ENCODE measurements around the gene RFC5.

The RFC5 gene

GRCh38 chr12:118034429-118035189, 18.1 kb downstream of the RFC5 start:
- TF ChIP-seq, protein P1, sequence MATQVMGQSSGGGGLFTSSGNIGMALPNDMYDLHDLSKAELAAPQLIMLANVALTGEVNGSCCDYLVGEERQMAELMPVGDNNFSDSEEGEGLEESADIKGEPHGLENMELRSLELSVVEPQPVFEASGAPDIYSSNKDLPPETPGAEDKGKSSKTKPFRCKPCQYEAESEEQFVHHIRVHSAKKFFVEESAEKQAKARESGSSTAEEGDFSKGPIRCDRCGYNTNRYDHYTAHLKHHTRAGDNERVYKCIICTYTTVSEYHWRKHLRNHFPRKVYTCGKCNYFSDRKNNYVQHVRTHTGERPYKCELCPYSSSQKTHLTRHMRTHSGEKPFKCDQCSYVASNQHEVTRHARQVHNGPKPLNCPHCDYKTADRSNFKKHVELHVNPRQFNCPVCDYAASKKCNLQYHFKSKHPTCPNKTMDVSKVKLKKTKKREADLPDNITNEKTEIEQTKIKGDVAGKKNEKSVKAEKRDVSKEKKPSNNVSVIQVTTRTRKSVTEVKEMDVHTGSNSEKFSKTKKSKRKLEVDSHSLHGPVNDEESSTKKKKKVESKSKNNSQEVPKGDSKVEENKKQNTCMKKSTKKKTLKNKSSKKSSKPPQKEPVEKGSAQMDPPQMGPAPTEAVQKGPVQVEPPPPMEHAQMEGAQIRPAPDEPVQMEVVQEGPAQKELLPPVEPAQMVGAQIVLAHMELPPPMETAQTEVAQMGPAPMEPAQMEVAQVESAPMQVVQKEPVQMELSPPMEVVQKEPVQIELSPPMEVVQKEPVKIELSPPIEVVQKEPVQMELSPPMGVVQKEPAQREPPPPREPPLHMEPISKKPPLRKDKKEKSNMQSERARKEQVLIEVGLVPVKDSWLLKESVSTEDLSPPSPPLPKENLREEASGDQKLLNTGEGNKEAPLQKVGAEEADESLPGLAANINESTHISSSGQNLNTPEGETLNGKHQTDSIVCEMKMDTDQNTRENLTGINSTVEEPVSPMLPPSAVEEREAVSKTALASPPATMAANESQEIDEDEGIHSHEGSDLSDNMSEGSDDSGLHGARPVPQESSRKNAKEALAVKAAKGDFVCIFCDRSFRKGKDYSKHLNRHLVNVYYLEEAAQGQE (IDR thresholded peaks at IDR 0.05; ENCODE audit: insufficient read depth in 1 of 2, low read depth in 2 of 2, low read length in 2 of 2): no peak
- no peak for TF ChIP-seq POLR2AphosphoS5 (IDR thresholded peaks at IDR 0.05; ENCODE audit: low read depth, low read length)
- no peak for TF ChIP-seq SIN3A (IDR thresholded peaks at IDR 0.05; ENCODE audit: borderline replicate concordance, insufficient read depth, low read length)

DNA sequence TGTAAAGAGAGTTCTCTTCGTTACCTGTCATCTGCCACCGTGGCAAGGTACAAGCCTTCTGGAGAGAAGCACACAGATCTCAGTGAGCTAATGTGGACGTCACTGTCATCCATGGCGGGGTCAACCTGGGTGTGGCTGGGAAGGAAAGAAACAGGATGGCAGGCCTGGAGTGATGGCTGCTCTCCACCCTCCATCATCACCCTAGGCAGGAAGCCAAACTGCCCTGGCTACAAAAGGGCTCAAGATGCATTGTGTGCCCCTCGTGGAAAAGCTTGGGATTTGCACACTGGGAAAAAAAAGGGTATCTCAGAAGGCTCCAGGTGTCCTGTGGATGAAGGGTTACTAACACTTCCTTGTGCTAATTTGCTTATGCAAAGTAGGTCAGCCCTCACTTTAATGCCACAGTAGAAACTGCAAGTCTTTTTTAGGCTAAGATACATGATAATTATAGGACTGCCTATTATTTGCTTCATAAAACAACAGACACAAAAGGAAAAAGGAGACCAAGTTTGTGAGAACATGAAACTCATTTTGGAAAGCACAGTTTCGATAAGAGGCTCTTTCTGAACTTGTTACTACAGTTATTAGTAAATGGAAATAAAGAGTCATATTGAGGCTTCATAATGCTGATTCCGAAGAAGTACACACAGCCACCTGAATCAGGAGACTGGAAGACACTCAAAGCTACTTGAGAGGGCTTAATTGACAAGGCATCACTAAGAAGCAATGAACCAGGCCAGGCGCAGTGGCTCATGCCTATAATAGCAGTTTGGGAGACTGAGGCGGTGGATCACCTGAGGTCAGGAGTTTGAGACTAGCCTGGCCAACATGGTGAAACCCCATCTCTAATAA, 18.9 kb downstream of the RFC5 start:
- TF ChIP-seq TAF1 (IDR thresholded peaks at IDR 0.05; ENCODE audit: borderline replicate concordance, insufficient read depth, low read length): no peak
- TF ChIP-seq, protein P1 (IDR thresholded peaks at IDR 0.05; ENCODE audit: insufficient read depth in 1 of 2, low read depth in 2 of 2, low read length in 2 of 2): no peak
- no peak; the same call in 1 of the 2 replicates for TF ChIP-seq POLR2AphosphoS5 (IDR thresholded peaks at IDR 0.05; ENCODE audit: low read depth, low read length)
- no peak for TF ChIP-seq SIN3A (IDR thresholded peaks at IDR 0.05; ENCODE audit: borderline replicate concordance, insufficient read depth, low read length)
- TF ChIP-seq FOXP2 (optimal IDR thresholded peaks at IDR 0.05; ENCODE audit: borderline replicate concordance, extremely low read depth, extremely low read length, insufficient read depth): no peak

GRCh38 chr12:118036672-118037411, 20.3 kb downstream of the RFC5 start:
- TF ChIP-seq, protein P1 (IDR thresholded peaks at IDR 0.05; ENCODE audit: insufficient read depth in 1 of 2, low read depth in 2 of 2, low read length in 2 of 2): no peak
- TF ChIP-seq TAF1 (IDR thresholded peaks at IDR 0.05; ENCODE audit: borderline replicate concordance, insufficient read depth, low read length): no peak
- no peak for TF ChIP-seq FOXP2 (optimal IDR thresholded peaks at IDR 0.05; ENCODE audit: borderline replicate concordance, extremely low read depth, extremely low read length, insufficient read depth)
- no peak for TF ChIP-seq POLR2AphosphoS5 (IDR thresholded peaks at IDR 0.05; ENCODE audit: low read depth, low read length)
- TF ChIP-seq SIN3A (IDR thresholded peaks at IDR 0.05; ENCODE audit: borderline replicate concordance, insufficient read depth, low read length): no peak

- TF ChIP-seq SIN3A (IDR thresholded peaks at IDR 0.05; ENCODE audit: borderline replicate concordance, insufficient read depth, low read length) (no peak), POLR2AphosphoS5 (IDR thresholded peaks at IDR 0.05; ENCODE audit: low read depth, low read length) (no peak), TAF1 (IDR thresholded peaks at IDR 0.05; ENCODE audit: borderline replicate concordance, insufficient read depth, low read length) (no peak), FOXP2 (optimal IDR thresholded peaks at IDR 0.05; ENCODE audit: borderline replicate concordance, extremely low read depth, extremely low read length, insufficient read depth) (no peak)
- TF ChIP-seq, protein P1 (IDR thresholded peaks at IDR 0.05; ENCODE audit: insufficient read depth in 1 of 2, low read depth in 2 of 2, low read length in 2 of 2): no peak
Observed at GRCh38 chr12:118038137-118038536, 21.6 kb downstream of the RFC5 start.
